Upper lobe of right lung (tissue), 1 donor: Measurements from ENCODE around the gene MLLT10. TPM values are rescaled to one million over a fixed set of nuclear protein-coding genes. Genes with fewer than 3 reads are reported as not detected.

ENCODE experiments used
- ATAC-seq: fragments of 200-7000 bp; cut with Tn5 transposase; one replicate; pipeline ENCODE4 v1.9.1; 2020; ENCODE audit warnings: mild to moderate bottlenecking, moderate library complexity
- DNase-seq: peaks from one replicate; pipeline ENCODE4 v3.0.0-alpha.2; 2020
- H3K27ac ChIP-seq: fragments of 200-600 bp; one replicate; pipeline ENCODE4 v1.8.0; 2022
- H3K27me3 ChIP-seq: fragments of 200-600 bp; one replicate; pipeline ENCODE4 v1.8.0; 2022; ENCODE audit warnings: mild to moderate bottlenecking
- H3K36me3 ChIP-seq: fragments of 200-600 bp; one replicate; pipeline ENCODE4 v1.8.0; 2022
- H3K4me1 ChIP-seq: fragments of 200-600 bp; one replicate; pipeline ENCODE4 v1.8.0; 2022
- H3K4me3 ChIP-seq: fragments of 200-600 bp; one replicate; pipeline ENCODE4 v1.8.0; 2022; ENCODE audit warnings: mild to moderate bottlenecking
- H3K9me3 ChIP-seq: fragments of 200-600 bp; one replicate; pipeline ENCODE4 v1.8.0; 2022
- CTCF ChIP-seq: fragments of 200-600 bp; IDR thresholded peaks from one replicate; pipeline ENCODE4 v1.8.0; 2022; ENCODE audit warnings: antibody characterized with exemption
- intact Hi-C: fragments of 100-400 bp; cut with DNase I; formaldehyde crosslinking; loops from one replicate; pipeline ENCODE4 v1.11.0; 2022
- total RNA-seq: library from RNA; stranded (reverse); fragmentation: NEBNext Ultra II Directional; extraction: Animal tissue kit (Norgen Biotek cat#: 25700); gene quantifications from one replicate; pipeline ENCODE4 v1.2.1, GENCODE V29; 2021
- donor health status: DM: no; HTN: yes; CAD: no; lungs with severe emphysema.

Gene MLLT10
- total RNA-seq, 1 donor from 2014 or later = 60.6 TPM

DNA sequence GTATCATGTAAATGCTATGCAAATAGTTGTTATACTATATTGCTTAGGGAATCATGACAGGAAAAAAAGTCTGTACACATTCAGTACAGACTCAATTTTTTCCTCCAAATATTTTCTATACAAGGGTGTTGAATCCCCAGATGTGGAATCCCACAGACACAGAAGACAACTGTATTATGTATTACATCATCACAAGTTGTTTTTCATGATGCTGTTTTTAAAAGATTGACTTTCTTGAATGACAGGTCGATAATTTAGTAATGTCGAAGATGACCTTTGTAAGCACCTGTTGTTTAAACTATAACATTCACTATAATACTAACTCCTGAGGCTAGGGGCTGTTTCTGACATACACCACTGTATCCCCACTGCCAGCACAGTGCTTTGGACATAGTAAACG, 143.5 kb downstream of the MLLT10 start:
- ATAC-seq = no peak

GRCh38 chr10:21681156-21681555, 147.1 kb downstream of the MLLT10 start:
- intact Hi-C loops = no loop called here
- Histone ChIP-seq H3K4me1 (no peaks in the 10 kb centered on the region), H3K27me3 (no peaks in the 10 kb centered on the region), H3K4me3 (no peak overlapping the region), H3K27ac (no peak overlapping the region), H3K9me3 (no peaks in the 10 kb centered on the region), H3K36me3 (no peaks in the 10 kb centered on the region)
- ATAC-seq (no peak), DNase-seq (no peak)
- TF ChIP-seq CTCF = no peak

More for the DNA sequence above, 143.5 kb downstream of the MLLT10 start:
- H3K36me3 ChIP-seq = peaks cover 9% of the 10 kb centered on the region
- no peak overlapping the region for H3K4me3 ChIP-seq
- intact Hi-C loops = no loop called here
- no peaks in the 10 kb centered on the region for H3K27me3 ChIP-seq
- H3K27ac ChIP-seq = no peak overlapping the region
- no peaks in the 10 kb centered on the region for H3K9me3 ChIP-seq
- no peak for DNase-seq
- no peaks in the 10 kb centered on the region for H3K4me1 ChIP-seq
- TF ChIP-seq CTCF = no peak

DNA sequence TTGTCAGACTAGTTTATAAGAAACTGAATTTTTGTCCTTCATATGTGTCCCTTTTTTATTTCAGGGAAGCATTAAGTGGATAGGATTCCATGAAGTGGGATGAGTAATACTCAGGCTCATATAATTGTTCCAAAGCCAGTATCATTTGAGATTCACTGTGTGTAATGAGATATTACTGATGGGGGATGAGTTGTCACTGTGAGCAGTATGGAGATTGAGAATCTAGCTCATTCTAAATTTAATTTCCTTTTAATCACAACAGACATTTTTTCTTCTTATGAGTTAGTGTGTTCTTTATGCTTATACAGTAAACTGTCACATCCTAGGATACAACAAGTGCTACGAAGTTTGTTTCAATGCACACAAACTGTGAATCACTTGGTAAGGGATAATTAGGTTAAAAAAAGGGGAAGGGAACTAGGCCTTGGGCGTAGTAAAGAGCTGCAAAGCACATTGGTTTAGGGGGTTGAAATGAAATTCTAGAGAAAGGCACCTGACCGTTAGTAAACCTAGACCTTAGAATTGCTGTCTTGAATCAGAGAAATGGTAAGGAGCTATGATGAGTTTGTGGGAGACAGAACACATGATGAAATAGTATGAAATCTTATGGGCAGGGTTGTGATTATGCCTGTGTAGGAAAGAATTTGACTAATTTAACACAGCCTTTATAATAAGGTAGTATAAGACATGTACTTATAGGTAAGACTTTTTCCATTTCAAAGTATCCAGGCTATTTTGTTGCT, 153.4 kb downstream of the MLLT10 start:
- intact Hi-C loops = no loop called here
- Histone ChIP-seq H3K4me1 (no peaks in the 10 kb centered on the region), H3K27ac (no peak overlapping the region), H3K36me3 (peaks cover 9% of the 10 kb centered on the region), H3K4me3 (no peak overlapping the region), H3K9me3 (no peaks in the 10 kb centered on the region), H3K27me3 (no peaks in the 10 kb centered on the region)
- no peak for TF ChIP-seq CTCF
- no peak for DNase-seq
- no peak for ATAC-seq

DNA sequence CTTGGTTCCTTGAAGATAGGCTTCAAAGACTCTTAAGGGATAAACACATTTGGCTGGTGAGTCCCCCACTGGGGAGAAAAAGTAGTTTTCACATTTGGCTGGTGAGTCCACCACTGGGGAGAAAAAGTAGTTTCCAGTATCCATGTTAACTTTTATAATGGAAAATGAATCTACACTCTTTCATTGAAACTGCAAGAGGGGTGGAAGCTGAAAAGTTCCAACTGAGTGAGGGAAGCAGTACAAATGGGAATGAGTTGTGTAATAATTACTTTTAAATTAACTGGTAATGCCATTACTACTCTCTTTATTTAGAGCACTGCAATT, 153.9 kb downstream of the MLLT10 start:
- DNase-seq (no peak), ATAC-seq (no peak)
- Histone ChIP-seq H3K4me1 (no peaks in the 10 kb centered on the region), H3K27ac (no peak overlapping the region), H3K4me3 (no peak overlapping the region), H3K27me3 (no peaks in the 10 kb centered on the region), H3K36me3 (peaks cover 11% of the 10 kb centered on the region), H3K9me3 (no peaks in the 10 kb centered on the region)
- TF ChIP-seq CTCF = no peak
- intact Hi-C loops = no loop called here

DNA sequence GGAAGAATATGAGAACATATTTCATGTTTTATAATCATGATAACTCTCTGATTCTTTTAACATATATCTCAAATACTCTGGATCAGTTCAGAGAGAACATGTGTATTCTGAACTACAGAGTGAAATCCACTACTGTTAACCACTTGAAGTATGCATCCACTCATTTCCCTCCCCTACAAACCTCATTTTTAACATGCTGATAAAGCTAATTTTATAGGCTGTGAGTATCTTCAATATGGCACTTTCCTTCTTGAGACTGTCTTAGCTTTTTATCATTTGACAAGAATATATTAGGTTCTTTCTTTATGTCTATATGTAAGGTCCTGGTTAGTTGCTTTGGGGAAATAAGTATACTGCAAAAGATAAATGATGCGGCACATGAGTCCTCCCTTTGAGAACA, 154.8 kb downstream of the MLLT10 start:
- intact Hi-C loops = no loop called here
- H3K27me3 ChIP-seq = no peaks in the 10 kb centered on the region
- DNase-seq (no peak), ATAC-seq (no peak)
- H3K27ac ChIP-seq = no peak overlapping the region
- H3K4me1 ChIP-seq = no peaks in the 10 kb centered on the region
- H3K36me3 ChIP-seq = peaks cover 11% of the 10 kb centered on the region
- TF ChIP-seq CTCF = no peak
- no peaks in the 10 kb centered on the region for H3K9me3 ChIP-seq
- H3K4me3 ChIP-seq = no peak overlapping the region

GRCh38 chr10:21689881-21690280, 155.8 kb downstream of the MLLT10 start:
- intact Hi-C loops = no loop called here

More at GRCh38 chr10:21689881-21690280, 155.8 kb downstream of the MLLT10 start:
- TF ChIP-seq CTCF = no peak
- ATAC-seq (no peak), DNase-seq (no peak)
- Histone ChIP-seq H3K4me1 (no peaks in the 10 kb centered on the region), H3K27me3 (no peaks in the 10 kb centered on the region), H3K4me3 (no peak overlapping the region), H3K36me3 (peaks cover 11% of the 10 kb centered on the region), H3K27ac (no peak overlapping the region), H3K9me3 (no peaks in the 10 kb centered on the region)
